GM19324 (cell line): ENCODE results near the gene PTAFR.
A peak's percentile ranks its signal among the peaks of the same experiment; 100 is the strongest.

ENCODE experiments used
- ATAC-seq: cut with Tn5 transposase; IDR thresholded peaks from one replicate; pipeline ENCODE4 v1.9.1; 2021; ENCODE audit warnings: mild to moderate bottlenecking, moderate library complexity; ENCODE audit not compliant: unreplicated experiment, low FRiP score

PTAFR gene

GRCh38 chr1:28178690-28179485 is 2.4 kb upstream of the PTAFR start:
- no peak for ATAC-seq

DNA sequence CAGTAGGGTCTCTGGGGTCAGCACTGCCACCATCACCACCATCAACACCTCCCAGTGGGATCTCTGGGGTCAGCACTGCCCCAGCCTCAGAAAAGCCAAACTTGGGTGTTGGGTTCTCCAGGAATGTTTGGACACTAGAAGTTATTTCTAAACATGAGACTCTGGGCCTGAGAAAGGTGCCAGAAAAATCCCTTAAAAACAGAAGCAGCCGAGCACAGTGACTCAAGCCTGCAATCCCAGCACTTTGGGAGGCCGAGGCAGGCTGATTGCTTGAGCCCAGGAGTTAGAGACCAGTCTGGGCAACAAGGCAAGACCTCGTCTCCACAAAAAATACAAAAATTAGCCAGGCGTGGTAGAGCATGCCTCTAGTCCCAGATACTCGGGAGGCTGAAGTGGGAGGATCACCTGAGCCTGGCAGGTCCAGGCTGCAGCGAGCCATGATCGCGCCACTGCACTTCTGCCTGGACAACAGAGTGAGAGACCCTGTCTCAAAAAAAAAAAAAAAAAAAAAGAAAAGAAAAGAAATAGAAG is 470 bp downstream of the PTAFR start:
- ATAC-seq: no peak

DNA sequence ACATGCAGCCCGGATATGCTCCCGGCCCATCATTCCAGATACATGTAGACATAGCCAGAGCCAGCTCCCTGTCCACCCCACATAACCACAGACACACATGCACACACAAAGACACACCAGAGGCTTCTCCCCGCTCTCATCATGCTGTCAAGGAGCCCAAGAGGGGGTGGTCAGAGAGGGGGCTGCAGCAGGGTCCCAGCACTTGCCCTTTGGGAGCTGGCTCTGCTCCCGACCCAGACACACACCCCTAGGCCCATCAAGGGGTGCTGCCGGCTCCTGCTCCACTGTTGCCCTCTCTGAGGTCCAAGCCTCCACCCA is 2.6 kb downstream of the PTAFR start:
- no peak for ATAC-seq

- ATAC-seq: no peak
Measured at GRCh38 chr1:28173151-28173979, 3.1 kb downstream of the PTAFR start.

- ATAC-seq: peak; percentile 68
Measured at GRCh38 chr1:28172713-28173150, 3.8 kb downstream of the PTAFR start.

GRCh38 chr1:28171246-28171645 is 5.2 kb downstream of the PTAFR start:
- ATAC-seq: no peak

DNA sequence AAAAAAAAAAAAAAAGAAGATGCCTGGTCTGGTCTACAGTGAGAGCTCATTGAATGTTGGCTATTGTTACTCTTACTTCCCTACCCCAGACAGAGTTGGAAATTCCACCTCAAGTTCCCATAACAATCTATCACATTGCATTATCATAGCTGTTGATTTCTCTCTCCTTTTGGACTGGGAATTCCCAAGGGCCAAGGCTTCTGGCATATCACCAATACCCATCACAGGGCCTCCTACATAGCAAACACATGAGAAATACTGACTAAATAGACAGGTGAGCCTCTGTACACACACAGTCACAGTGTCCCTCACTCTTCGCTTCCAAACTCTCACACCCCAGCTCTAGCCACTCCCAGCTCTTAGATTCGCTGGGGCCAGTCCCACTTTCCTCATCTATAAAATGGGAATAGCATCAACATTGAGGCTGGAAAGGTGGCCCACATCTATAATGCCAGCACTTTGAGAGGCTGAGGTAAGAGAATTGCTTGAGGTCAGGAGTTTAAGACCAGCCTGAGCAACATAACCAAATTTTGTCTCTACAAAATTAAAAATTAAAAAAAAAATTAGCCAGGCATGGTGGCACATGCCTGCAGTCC is 6.4 kb downstream of the PTAFR start:
- no peak for ATAC-seq

- no peak for ATAC-seq
Measured at GRCh38 chr1:28163496-28164161, 12.9 kb downstream of the PTAFR start.

DNA sequence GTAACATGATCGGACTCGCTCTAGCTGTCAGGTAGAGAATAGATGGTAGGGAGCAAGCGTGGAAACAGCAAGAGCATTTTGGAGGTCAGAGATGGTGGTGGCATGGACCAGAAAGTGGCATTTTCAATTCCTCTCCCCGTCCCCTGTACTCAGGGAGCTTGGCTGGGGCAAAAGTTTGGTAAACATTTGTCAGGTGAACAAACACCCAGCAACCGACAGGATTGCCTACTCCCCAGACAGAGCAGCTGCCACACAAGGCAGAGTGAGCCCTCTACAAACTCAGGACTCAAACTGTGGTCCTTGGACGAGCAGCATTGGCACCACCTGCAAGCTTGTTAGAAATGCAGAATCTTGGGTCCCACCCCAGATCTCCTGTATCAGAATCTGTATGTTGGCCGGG is 14.3 kb downstream of the PTAFR start:
- ATAC-seq: no peak

GRCh38 chr1:28161751-28162150 is 14.7 kb downstream of the PTAFR start:
- no peak for ATAC-seq

DNA sequence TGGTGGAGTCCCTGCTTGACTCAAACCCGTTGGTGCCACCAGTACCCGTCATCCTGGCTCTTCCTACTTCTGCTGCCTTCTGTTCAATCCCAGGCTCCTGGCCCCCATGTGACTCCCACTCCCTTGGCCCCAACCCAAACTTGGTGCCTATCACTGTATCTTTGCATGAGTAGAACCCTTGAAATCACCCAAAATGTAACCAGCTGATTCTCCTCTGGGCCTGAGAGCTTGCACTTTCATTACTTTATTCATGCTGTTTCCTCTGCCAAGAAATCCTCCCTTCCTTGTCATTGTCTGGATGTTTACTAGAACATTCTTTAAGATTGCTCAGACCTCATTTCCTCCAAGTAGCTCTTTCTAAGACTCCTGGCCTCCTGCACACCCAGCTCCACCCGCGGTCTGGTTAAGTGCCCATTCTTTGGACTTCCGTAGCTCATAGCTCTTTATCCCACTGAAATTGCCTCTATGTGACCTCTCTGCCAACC is 15.7 kb downstream of the PTAFR start:
- ATAC-seq: no peak

DNA sequence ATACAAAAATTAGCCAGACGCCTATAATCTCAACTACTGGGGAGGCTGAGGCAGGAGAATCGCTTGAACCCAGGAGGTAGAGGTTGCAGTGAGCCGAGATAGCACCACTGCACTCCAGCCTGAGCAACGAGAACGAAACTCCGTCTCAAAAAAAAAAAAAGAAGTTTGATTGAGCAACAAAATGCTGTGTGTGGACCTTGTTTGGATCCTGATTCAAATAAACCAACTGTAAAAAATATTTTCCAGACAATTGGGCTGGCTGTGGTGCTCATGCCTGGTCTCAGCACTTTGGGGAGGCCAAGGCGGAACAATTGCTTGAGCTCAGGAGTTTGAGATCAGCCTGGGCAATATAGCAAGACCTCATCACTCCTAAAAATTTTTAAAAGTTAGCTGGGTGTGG is 16.8 kb downstream of the PTAFR start:
- ATAC-seq: no peak

GRCh38 chr1:28159243-28159642 is 17.2 kb downstream of the PTAFR start:
- ATAC-seq: no peak

DNA sequence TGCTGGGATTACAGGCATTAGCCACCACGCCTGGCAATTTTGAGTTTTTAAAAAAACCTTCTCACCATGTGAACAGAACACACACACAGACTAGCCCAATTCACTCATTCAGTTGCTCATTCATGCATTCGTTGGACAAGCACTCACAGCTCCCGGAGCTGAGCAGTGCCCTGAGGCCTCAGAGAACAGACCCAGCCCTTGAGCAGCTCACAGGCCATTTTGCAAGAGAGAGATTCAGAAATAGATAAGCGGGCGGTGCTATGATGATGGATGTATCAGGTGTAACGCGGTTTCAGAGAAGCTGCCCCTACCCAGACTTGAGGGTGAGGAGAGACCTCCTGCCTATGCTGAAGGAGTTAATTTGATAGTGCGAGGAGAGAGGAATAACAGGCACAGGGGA is 18.6 kb downstream of the PTAFR start:
- no peak for ATAC-seq

DNA sequence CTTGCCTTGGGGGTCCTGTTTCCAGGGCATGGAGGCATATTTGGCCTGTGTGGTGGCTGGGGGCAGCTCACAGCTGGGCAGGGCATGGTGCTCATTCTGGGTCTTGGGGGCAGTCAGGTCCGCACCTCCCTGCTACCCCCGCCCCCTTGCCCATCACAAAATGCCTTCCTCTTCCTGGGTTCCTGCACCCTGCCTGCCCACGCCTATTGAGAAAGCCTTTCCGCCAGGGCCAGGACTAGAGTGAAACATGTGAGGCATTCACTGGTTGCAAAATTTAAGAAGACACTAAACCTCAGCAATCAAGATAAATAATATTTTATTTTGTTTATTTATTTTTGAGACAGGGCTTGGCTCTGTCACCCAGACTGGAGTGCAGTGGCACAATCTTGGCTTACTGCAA is 19.7 kb downstream of the PTAFR start:
- ATAC-seq: no peak

- ATAC-seq: no peak
Measured at GRCh38 chr1:28155628-28156027, 20.9 kb downstream of the PTAFR start.

GRCh38 chr1:28154078-28154594 is 22.4 kb downstream of the PTAFR start:
- no peak for ATAC-seq

GRCh38 chr1:28150125-28150780 is 26.2 kb downstream of the PTAFR start:
- no peak for ATAC-seq

DNA sequence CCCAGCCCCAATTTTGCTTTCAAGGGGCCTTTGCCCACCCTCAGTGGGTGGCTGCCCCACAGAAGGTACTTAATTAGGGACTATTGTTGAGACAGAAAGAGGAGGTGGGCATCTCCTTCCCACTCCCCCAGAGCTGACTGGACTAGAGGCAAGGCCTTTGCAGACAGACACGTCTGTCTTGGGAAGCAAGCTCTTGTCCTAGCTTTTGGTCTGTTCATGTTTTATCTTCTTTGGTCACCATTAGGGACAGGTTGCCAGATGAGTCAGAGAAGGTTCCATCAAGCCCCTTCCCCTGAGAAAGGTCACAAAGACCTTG is 27.7 kb downstream of the PTAFR start:
- no peak for ATAC-seq
